Activated T-cell treated with anti-CD3 and anti-CD28 coated beads, Interleukin-2, amount 50 U/mL, for 4 hours (primary cell): Measurements from ENCODE around the gene CPD. TPM values are rescaled to one million over a fixed set of nuclear protein-coding genes. Genes with fewer than 3 reads are reported as not detected.
"Not testable (repeated sequence)": the region's sequence is repeated elsewhere in the genome, so short reads cannot be mapped to it uniquely, and the experiment has no call there.

ENCODE experiments used
- ATAC-seq, 2 donors: fragments of 200-7000 bp; cut with Tn5 transposase; one replicate each; pipeline ENCODE4 v1.10.0; 2021
- DNase-seq: peaks from one replicate; pipeline ENCODE4 v3.0.0-alpha.2; 2020
- H3K27me3 Mint-ChIP-seq: one replicate; pipeline ENCODE4 v1.8.0; 2021; ENCODE audit warnings: low read depth, mixed read lengths
- H3K36me3 Mint-ChIP-seq: one replicate; pipeline ENCODE4 v1.8.0; 2022; ENCODE audit warnings: mixed read lengths; ENCODE audit not compliant: insufficient read depth
- H3K4me1 Mint-ChIP-seq: one replicate; pipeline ENCODE4 v1.8.0; 2021; ENCODE audit warnings: low read depth, mixed read lengths
- H3K4me3 Mint-ChIP-seq: one replicate; pipeline ENCODE4 v1.8.0; 2021; ENCODE audit warnings: mild to moderate bottlenecking, moderate library complexity, mixed read lengths
- H3K9me3 Mint-ChIP-seq: one replicate; pipeline ENCODE4 v1.8.0; 2021; ENCODE audit warnings: mixed read lengths
- total RNA-seq, 3 donors: library from RNA; stranded (reverse); gene quantifications; one replicate each; pipeline ENCODE4 v1.2.1, GENCODE V29; 2021

The CPD gene
- total RNA-seq, 3 donors from 2014 or later = 31.1 to 40.2 (median 38.7) TPM

DNA sequence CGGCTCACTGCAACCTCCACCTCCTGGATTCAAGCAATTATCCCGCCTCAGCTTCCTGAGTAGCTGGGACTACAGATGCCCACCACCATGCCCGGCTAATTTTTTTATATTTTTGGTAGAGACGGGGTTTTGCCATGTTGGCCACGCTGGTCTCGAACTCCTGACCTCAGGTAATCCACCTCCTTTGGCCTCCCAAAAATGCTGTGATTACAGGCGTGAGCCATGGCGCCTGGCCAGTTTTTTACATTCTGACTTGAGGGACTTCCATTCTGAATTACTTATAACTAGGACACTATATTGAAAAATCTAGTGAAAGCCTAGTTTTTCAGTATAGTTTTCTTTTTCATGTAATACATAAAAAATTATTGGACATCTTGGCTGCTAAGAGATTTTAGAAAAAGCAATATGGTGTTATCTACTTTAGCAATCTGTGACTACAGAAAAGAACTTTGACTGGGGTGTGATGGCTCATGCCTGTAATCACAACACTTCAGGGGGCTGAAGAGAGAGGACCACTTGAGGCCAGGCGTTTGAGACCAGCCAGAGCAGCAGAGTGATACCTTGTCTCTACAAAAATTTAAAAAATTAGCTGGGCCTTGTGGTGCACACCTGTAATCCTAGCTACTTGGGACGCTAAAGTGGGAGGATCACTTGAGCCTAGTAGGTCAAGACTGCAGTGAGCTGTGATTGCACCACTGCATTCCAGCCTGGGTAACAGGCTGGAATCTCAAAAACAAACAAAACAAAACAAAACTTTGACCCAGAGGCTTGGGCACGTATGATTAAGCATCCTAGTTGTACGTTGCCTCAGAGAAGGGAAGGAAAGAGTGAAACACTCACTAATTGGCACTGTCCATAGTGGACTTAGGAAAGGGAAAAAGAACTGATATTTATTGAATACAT is 71.6 kb downstream of the CPD start:
- ATAC-seq (no peak), DNase-seq (no peak)
- Mint-ChIP-seq H3K9me3 (no peaks in the 10 kb centered on the region), H3K4me3 (no peak overlapping the region), H3K27me3 (no peaks in the 10 kb centered on the region), H3K4me1 (peaks cover 2% of the 10 kb centered on the region), H3K36me3 (peaks cover 54% of the 10 kb centered on the region)

DNA sequence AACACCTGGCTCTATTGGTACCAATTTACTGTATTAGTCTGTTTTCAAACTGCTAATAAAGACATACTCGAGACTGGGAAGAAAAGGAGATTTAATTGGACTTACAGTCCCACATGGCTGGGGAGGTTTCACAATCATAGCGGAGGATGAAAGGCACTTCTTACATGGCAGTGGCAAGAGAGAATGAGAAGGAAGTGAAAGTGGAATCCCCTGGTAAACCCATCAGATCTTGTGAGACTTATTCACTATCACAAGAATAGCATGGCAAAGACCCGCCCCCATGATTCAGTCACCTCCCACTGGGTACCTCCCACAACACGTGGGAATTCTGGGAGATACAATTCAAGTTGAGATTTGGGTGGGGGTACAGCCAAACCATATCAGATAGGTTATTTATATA is 75.9 kb downstream of the CPD start:
- ATAC-seq = no peak
- H3K36me3 Mint-ChIP-seq = peaks cover 55% of the 10 kb centered on the region
- no peak for DNase-seq
- H3K4me1 Mint-ChIP-seq = no peaks in the 10 kb centered on the region
- no peak overlapping the region for H3K4me3 Mint-ChIP-seq
- H3K27me3 Mint-ChIP-seq = no peaks in the 10 kb centered on the region
- no peaks in the 10 kb centered on the region for H3K9me3 Mint-ChIP-seq

DNA sequence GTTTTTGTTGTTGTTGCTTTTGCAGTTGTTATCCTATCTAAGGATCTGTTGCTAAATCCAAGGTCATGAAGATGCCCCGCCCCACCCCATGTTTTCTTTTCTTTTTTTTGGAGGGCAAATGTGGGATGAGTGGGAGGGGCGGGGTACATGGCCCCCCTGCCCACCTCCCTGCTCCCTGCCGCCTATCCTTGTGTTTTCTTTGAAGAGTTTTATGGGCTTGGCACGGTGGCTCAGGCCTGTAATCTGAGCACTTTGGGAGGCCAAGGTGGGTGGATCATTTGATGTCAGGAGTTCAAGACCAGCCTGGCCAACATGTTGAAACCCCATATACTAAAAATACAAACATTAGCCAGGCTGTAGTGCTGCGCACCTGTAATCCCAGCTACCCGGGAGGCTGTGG is 79.6 kb downstream of the CPD start:
- no peaks in the 10 kb centered on the region for H3K4me1 Mint-ChIP-seq
- ATAC-seq (no peak), DNase-seq (no peak)
- no peak overlapping the region for H3K4me3 Mint-ChIP-seq
- no peaks in the 10 kb centered on the region for H3K9me3 Mint-ChIP-seq
- peaks cover 47% of the 10 kb centered on the region for H3K36me3 Mint-ChIP-seq
- no peaks in the 10 kb centered on the region for H3K27me3 Mint-ChIP-seq

DNA sequence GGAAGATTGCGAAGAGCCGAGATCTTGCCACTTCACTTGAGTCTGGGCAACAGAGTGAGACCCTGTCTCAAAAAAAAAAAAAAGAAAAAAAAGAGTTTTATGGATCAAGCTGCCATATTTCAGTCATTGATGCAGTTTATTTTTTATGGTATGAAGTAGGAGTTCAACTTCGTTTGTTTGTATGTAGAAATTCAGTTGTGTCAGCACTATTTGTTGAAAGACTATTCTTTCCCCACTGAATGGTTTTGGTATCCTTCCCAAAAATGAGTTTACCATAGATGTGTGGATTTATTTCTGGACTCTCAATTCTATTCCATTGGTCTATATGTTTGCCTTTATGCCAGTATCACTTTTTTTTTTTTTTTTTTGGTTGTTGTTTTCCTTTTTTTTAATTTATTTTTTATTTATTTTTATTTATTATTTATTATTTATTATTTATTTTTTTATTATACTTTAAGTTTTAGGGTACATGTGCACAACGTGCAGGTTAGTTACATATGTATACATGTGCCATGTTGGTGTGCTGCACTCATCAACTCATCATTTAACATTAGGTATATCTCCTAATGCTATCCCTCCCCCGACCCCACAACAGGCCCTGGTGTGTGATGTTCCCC is 80.2 kb downstream of the CPD start:
- H3K9me3 Mint-ChIP-seq, H3K4me3 Mint-ChIP-seq, DNase-seq, H3K4me1 Mint-ChIP-seq, ATAC-seq, H3K27me3 Mint-ChIP-seq: not testable (repeated sequence)
- peaks cover 45% of the 10 kb centered on the region for H3K36me3 Mint-ChIP-seq

DNA sequence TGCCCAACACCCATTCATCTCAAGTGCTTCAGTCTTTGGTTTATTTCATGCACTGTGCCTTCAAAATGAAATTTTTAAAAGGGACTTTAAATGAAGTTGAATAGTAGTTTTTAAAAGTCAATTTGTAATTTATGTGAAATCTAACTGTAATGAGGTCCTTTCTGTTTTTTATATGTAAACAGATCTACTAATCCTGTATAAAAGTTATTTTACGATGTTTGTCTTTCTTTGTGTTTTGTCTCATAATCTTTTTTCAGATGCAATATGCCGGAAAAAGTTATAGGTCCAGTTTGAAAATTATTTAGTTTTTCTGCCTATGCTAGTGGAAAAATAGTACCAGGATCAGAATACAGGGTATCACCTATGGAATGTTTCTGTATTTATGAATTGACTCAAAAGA is 89.7 kb downstream of the CPD start:
- Mint-ChIP-seq H3K36me3 (peaks cover 13% of the 10 kb centered on the region), H3K27me3 (no peaks in the 10 kb centered on the region), H3K9me3 (no peaks in the 10 kb centered on the region), H3K4me3 (no peak overlapping the region), H3K4me1 (no peaks in the 10 kb centered on the region)
- no peak for ATAC-seq
- DNase-seq = no peak

DNA sequence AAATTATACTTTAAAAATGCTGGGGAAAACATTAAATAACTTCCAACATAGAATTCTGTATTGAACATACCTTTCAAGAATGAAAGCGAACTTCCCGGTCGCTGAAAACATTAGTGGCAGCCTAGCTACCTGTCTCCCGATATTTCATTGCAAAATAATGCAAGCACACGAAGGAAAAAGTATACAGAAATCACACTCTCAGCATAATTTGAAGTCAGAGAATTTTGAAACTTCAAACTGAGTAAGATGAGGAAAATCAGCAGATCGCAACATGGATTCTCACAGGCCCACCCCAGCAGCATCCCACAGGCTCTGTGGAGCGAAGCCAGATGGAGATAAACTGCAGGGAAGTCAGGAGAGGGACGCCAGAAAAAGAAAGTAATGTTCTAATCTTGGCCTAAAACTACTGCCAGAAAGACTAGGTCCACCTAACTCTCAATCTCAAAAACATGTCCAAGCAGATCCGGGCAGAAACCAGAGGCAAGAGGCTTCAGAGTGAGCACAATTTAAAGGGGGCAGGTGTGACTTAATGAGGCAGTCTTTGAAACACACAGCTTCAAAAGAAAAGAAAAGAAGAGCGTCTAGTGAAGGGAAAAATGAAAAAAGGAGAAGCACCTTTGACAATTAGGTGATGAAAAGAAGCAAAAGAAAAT is 93.6 kb downstream of the CPD start:
- Mint-ChIP-seq H3K4me1 (peaks cover 16% of the 10 kb centered on the region), H3K9me3 (no peaks in the 10 kb centered on the region), H3K4me3 (no peak overlapping the region), H3K27me3 (no peaks in the 10 kb centered on the region), H3K36me3 (no peaks in the 10 kb centered on the region)
- DNase-seq (no peak), ATAC-seq (no peak)

DNA sequence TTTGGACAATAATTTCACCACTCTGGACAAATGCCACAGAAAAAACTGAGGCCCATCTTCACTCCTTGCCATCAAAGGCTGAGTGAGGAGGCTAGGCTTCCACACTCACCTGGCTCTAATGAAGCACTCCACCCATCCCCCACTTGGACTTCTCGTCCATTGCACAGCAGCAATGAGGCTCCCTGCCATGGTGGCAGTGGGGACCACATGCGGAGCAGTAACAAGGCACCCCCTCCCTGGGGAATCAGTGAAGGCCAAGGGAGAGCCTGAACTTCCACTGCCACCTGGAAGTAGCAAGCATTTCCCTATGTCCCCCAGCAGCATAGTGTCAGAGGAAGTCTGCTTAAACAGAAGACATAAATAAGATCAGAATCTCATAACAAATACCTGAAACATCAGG is 96.5 kb downstream of the CPD start:
- Mint-ChIP-seq H3K9me3 (no peaks in the 10 kb centered on the region), H3K36me3 (no peaks in the 10 kb centered on the region), H3K4me3 (no peak overlapping the region)

DNA sequence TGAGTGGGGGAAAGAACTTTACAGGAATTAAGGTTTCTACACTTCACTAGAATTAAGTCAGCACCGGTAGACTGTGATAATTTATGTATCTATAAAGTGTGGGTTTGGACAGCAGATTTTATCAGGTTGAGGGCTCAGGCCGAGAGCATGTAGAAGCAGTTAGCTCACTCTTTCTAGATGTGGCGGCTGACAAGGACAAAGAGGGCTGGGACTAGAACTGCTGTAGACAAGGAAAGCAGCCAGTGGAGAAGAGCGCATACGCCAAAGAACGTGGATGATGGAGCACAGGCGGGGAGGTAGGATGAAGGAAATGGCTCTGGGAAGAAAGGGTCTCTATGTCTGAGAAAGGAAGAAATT is 98.0 kb downstream of the CPD start:
- ATAC-seq (peak; percentile 25 to 29), DNase-seq (no peak)
- Mint-ChIP-seq H3K4me1 (peaks cover 39% of the 10 kb centered on the region), H3K9me3 (no peaks in the 10 kb centered on the region), H3K4me3 (peak overlapping the region; percentile 99), H3K36me3 (peaks cover 7% of the 10 kb centered on the region), H3K27me3 (no peaks in the 10 kb centered on the region)

More for the DNA sequence above, 96.5 kb downstream of the CPD start:
- H3K4me1 Mint-ChIP-seq = peaks cover 36% of the 10 kb centered on the region
- ATAC-seq (no peak), DNase-seq (no peak)
- H3K27me3 Mint-ChIP-seq = no peaks in the 10 kb centered on the region

DNA sequence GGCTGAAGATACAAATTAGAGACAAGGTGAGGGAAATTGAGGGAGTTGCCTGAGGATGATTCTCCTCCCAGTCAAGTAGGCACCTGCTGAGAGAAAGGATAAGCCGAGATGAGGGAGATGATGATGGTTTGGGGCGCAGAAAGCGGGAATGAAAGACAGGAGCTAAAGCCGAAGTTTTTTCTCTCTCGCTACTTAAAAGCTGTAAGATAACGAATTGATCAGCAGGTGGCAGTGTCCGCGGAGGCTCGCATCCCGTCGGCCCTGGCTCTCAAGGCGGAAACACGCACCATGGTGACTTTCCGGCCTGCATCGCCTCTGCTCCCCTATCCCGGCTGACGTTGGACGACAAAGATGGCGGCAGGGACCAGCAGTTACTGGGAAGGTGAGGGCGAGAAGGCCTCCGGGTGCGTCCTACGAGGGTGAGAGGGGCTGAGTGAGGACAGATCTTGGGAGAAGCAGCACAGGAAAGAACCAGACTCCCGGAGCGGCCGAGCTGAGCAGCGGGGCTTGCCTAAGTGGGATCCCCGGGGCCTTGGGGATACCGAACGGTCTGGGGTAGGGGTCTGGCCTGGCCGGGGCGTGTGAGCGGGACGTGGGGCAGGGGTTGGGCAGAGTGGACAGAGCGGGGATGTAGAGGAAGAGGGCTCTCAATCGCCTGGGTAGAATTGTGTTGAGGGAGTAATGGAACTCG is 98.5 kb downstream of the CPD start, which contains the start of gene GOSR1:
Gene GOSR1, plus strand, starts transcription at position 326 of the 691 bp plus-strand sequence. Its CDS starts 26 bp downstream, at position 352.
- peaks cover 7% of the 10 kb centered on the region for H3K36me3 Mint-ChIP-seq
- DNase-seq = peak; percentile 88
- peak within 1 kb of the TSS; percentile 99 for H3K4me3 Mint-ChIP-seq
- ATAC-seq = peak; percentile 99
- H3K27me3 Mint-ChIP-seq = no peaks in the 10 kb centered on the region
- no peaks in the 10 kb centered on the region for H3K9me3 Mint-ChIP-seq
- peaks cover 39% of the 10 kb centered on the region for H3K4me1 Mint-ChIP-seq

DNA sequence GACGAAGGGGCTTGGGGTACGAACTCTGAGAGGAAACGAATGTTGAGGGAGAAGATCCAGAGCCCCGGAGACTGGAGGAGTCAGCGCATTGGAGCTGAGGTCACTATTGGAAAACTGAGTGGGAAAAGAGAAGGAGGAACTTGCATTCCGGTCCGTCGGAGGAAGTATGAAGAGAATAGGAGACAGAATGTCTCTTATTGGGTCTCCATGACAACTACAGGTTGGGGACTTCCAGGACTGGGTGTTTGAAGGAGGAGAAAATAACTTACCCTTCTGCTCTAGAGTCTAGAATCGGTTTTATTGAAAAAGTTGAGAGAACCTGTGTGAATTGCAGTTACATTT is 99.0 kb downstream of the CPD start:
- DNase-seq = no peak
- H3K27me3 Mint-ChIP-seq = no peaks in the 10 kb centered on the region
- peak overlapping the region; percentile 99 for H3K4me3 Mint-ChIP-seq
- no peaks in the 10 kb centered on the region for H3K9me3 Mint-ChIP-seq
- peak; percentile 32 to 46 for ATAC-seq
- peaks cover 39% of the 10 kb centered on the region for H3K4me1 Mint-ChIP-seq
- peaks cover 10% of the 10 kb centered on the region for H3K36me3 Mint-ChIP-seq

DNA sequence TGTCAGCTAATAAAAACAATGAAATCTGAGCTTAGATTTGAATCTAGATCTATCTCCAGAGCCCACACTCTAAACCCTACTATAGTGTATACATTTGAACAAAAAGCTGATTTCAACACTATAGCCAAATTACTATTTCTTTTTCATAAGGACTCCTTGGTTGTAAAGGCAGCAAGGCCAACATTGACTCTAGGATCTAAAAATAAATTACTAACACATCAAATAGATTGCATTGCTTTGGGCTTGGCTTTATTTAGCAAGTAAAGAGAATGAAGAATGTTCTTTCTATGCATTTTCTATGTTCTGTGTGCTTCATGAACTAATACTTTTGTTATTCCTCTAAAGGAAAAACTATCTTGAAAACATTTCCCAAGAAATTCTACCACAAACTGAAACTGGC is 103.8 kb downstream of the CPD start:
- H3K4me3 Mint-ChIP-seq = no peak overlapping the region
- ATAC-seq = no peak
- H3K4me1 Mint-ChIP-seq = peaks cover 24% of the 10 kb centered on the region
- H3K9me3 Mint-ChIP-seq = no peaks in the 10 kb centered on the region
- H3K36me3 Mint-ChIP-seq = peaks cover 39% of the 10 kb centered on the region
- no peak for DNase-seq
- no peaks in the 10 kb centered on the region for H3K27me3 Mint-ChIP-seq

DNA sequence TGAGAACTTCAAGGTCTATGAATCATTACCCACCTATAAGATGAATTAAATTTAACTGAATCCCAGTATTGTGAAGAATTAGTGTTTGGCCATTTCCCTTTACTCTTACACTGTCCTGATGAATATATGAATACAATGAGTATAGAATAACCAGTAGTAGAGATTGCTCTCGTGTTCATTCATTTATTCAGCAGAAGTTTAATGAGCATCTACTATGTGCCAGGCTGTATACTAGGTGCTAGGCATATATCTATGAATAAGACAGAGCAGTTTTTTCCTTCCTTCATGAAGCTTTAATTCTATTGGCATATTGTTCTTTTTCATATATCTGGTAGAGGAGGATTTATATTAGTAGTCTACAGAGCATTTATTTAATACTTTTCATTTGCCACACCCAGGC is 104.4 kb downstream of the CPD start:
- ATAC-seq = no peak
- no peak for DNase-seq
- Mint-ChIP-seq H3K36me3 (peaks cover 39% of the 10 kb centered on the region), H3K4me1 (peaks cover 18% of the 10 kb centered on the region), H3K9me3 (no peaks in the 10 kb centered on the region), H3K27me3 (no peaks in the 10 kb centered on the region), H3K4me3 (no peak overlapping the region)

DNA sequence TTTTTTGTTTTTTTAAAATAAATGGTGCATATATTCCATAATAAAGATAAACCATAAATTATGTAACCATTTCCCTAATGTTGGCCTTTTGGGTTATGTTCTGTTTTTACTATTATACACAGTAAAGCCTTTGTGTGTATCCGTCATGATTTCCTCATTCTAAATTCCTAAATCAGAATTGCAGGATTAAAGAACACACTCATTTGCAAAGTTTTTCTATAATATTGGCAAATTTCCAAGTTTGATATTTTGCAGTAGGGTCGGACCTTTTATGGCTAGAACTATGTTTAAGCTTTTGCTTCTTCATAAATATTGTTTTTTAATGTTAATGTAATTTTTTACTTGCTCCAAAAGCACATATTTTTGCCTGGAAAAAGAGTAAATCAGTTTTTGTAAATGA is 115.1 kb downstream of the CPD start:
- H3K4me1 Mint-ChIP-seq = peaks cover 8% of the 10 kb centered on the region
- H3K27me3 Mint-ChIP-seq = no peaks in the 10 kb centered on the region
- DNase-seq (no peak), ATAC-seq (no peak)
- H3K36me3 Mint-ChIP-seq = peaks cover 46% of the 10 kb centered on the region
- H3K4me3 Mint-ChIP-seq = no peak overlapping the region
- no peaks in the 10 kb centered on the region for H3K9me3 Mint-ChIP-seq

DNA sequence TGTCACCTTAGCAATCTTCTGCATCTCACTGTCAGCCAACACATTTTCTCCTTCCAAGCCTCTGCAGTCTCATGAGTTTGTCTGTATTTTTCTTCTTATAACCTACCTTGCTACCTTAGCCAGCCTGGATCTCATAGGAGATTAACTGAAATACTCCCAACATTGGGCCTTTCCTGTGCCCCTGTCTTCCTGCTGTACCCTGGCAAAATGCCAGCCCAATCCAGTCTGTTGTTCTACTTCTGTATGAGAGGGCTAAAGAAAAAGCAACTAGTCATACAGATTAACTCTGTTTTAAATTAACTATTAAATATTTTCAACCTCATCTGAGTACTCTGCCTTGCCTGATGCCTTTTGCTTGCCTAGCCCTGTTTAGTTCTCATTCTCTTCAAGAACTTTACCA is 116.9 kb downstream of the CPD start:
- peaks cover 16% of the 10 kb centered on the region for H3K4me1 Mint-ChIP-seq
- no peaks in the 10 kb centered on the region for H3K9me3 Mint-ChIP-seq
- peaks cover 50% of the 10 kb centered on the region for H3K36me3 Mint-ChIP-seq
- H3K27me3 Mint-ChIP-seq = no peaks in the 10 kb centered on the region
- no peak overlapping the region for H3K4me3 Mint-ChIP-seq
- DNase-seq (no peak), ATAC-seq (no peak)
